GM12892 (cell line): Measurements from ENCODE around the gene ADPRS.

Source experiments
- POLR2A ChIP-seq: IDR thresholded peaks from 2 replicates; pipeline ENCODE4 v1.6.1; 2011; ENCODE audit warnings: low read depth, low read length, control low read depth
- POLR2AphosphoS5 ChIP-seq: IDR thresholded peaks from 2 replicates; pipeline ENCODE4 v1.6.1; 2011; ENCODE audit warnings: low read depth, low read length, control low read depth

DNA sequence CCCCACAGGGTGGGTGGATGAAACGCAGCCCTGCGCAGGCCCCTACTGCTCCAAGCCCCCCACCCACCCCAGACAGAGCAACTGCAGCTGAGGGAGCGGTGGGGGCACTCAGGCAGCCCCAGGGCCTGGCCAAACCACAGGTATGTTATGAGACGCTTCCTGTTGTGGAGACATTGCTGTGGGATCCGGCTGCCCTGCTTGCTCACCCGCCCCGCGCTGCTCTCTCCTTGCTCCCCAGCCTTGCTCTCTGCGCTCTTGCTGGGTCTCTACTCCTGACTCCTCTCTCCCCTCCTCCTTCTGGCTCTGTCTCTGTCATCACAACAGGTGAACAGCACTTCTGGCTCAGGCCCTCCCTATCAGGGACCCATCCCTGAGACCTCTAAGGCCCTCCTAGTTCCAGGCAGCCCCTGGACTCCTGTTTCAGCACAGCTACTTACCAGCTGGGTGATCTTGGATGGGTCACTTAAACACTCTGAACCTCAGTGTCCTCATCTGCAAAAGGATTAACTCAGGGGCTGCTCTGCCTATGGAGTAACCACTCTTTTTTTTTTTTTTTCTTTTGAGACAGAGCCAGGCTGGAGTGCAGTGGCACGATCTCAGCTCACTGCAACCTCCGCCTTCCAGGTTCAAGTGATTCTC is 20.5 kb downstream of the ADPRS start:
- TF ChIP-seq POLR2A (no peak), POLR2AphosphoS5 (no peak)
